Gastrocnemius medialis (tissue), 4 donors: ENCODE results near the gene RPS6KB1.

ENCODE experiments used
- CTCF ChIP-seq, 5 experiments: fragments of 450-650 bp in 3 of 5; fragments of 200-600 bp in 2 of 5; sonication (generic) in 2 of 5; IDR thresholded peaks in 4 of 5; conservative IDR thresholded peaks in 1 of 5; 1 replicate in 4 of 5; 2 replicates in 1 of 5; pipeline ENCODE4 v1.5.1; 2016 to 2019; ENCODE audit warnings: antibody characterized with exemption in 5 of 5, mild to moderate bottlenecking in 3 of 5, moderate library complexity in 3 of 5
- POLR2A ChIP-seq, 2 donors: fragments of 450-650 bp; IDR thresholded peaks; one replicate each; pipeline ENCODE4 v1.6.1; 2017; ENCODE audit warnings: antibody characterized with exemption in 2 of 2, mild to moderate bottlenecking in 2 of 2, moderate library complexity in 2 of 2

- no peak for TF ChIP-seq CTCF (IDR thresholded peaks at IDR 0.05 in 4 of 5, conservative IDR thresholded peaks at IDR 0.05 in 1 of 5)
- TF ChIP-seq POLR2A (IDR thresholded peaks at IDR 0.05): no peak
Measured at GRCh38 chr17:59916446-59916845, 23.5 kb downstream of the RPS6KB1 start.
